GM10248 (cell line): ENCODE data around the gene PIN4.

Experiments used
- CTCF ChIA-PET: fragments of 300-600 bp; sonication (Branson Sonifier 250); formaldehyde crosslinking; extraction: SDS; loops from one replicate; lab custom pipeline; 2021; ENCODE audit warnings: antibody characterized with exemption; lab: Yijun Ruan, JAX
- POLR2A ChIA-PET: fragments of 350-650 bp; sonication (Branson Sonifier 250); formaldehyde crosslinking; extraction: SDS; loops from one replicate; lab custom pipeline; 2020; ENCODE audit warnings: antibody characterized with exemption; lab: Yijun Ruan, JAX
- DNase-seq: peaks from one replicate; pipeline ENCODE4 v3.0.0; 2012; ENCODE audit errors: extremely low spot score
- CTCF ChIP-seq: IDR thresholded peaks from 2 replicates; pipeline ENCODE4 v1.5.1; 2012; ENCODE audit warnings: mild to moderate bottlenecking, low read depth; ENCODE audit errors: extremely low read depth, missing control alignments, control extremely low read depth

Gene PIN4

GRCh38 chrX:72181178-72182125, at the start of gene PIN4:
Gene PIN4, plus strand, starts transcription at chrX:72181757. Its CDS starts 29 bp downstream, at chrX:72181786.
- CTCF ChIA-PET = interaction anchor here (1.0 to 2.4 kb wide), 4 partner anchors 55 to 163 kb away, joined by 3 to 8 read pairs (median 5); partner anchors contain the start of gene ERCC6L
- no peak for TF ChIP-seq CTCF
- DNase-seq = peak; percentile 86
- POLR2A ChIA-PET = interaction anchor here (0.7 to 1.2 kb wide), 3 partner anchors 57 to 96 kb away, joined by 3 read pairs; partner anchors contain the start of genes ERCC6L and RPS4X

GRCh38 chrX:72132456-72132855, 49.1 kb upstream of the PIN4 start:
- CTCF ChIA-PET = interaction anchor here (1.1 to 2.2 kb wide), 4 partner anchors 19 to 145 kb away, joined by 3 to 11 read pairs (median 4); partner anchors contain the start of gene RPS4X
- POLR2A ChIA-PET = interaction anchor here (0.6 kb wide), 1 partner anchor 136 kb away, joined by 3 read pairs; no protein-coding TSS in a partner anchor

GRCh38 chrX:72133851-72134546, 47.6 kb upstream of the PIN4 start:
- CTCF ChIA-PET = no interaction called here
- no peak for TF ChIP-seq CTCF
- POLR2A ChIA-PET = no interaction called here
- no peak for DNase-seq

More at GRCh38 chrX:72132456-72132855, 49.1 kb upstream of the PIN4 start:
- TF ChIP-seq CTCF = no peak
- DNase-seq = no peak

DNA sequence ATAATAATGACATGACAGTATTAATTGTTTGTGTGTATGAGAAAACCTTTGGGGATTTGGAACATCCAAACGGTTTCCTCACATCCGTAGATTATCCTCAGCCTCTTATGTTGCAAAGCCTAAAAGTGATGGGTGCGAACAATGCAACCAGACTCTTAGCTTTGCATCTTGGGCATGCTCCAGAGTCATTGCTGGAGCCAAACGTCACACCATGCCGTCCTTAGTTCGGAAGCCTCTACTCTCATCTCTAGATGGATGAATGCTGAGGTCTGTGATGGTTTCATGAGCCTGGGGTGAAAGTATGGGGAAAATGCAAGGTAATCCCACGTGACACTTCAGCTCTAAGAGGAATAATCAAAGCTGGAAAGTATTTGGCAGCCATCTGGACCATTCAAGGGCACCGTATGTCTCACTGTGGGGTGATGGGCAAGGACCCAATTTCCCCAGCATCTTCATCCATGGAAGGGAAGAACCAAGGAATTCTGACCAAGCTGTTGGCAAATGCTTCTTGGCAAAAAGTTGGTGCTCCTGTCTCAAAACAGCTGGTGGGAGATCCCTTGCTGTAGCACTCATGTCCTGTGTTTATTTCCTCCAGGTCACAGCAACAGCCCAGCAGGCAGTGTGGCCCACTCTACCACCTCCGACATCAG, 43.6 kb upstream of the PIN4 start:
- no peak for TF ChIP-seq CTCF
- ChIA-PET CTCF (interaction anchor here (1.5 kb wide), 1 partner anchor 11 kb away, joined by 3 read pairs; no protein-coding TSS in a partner anchor), POLR2A (no interaction called here)
- no peak for DNase-seq

DNA sequence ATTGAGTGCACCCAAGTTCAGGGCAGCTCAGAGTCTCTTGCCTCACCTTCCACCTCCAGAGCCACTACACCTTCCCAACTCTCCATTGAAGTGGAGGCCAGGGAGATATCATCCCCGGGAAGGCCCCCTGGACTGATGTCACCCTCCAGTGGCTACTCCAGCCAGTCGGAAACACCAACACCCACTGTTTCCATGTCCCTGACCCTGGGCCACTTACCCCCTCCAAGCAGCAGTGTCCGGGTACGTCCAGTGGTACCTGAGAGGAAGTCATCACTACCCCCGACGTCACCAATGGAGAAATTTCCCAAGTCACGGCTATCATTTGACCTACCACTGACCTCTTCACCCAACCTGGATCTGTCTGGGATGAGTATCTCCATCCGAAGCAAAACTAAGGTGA, 42.0 kb upstream of the PIN4 start:
- CTCF ChIA-PET = no interaction called here
- no peak for DNase-seq
- TF ChIP-seq CTCF = no peak
- POLR2A ChIA-PET = no interaction called here
